Activated CD4-positive, alpha-beta memory T cell treated with anti-CD3 and anti-CD28 coated beads for 36 hours (primary cell): Measurements from ENCODE around the gene MYO15A. TPM values are rescaled to one million over a fixed set of nuclear protein-coding genes. Genes with fewer than 3 reads are reported as not detected.

Experiments used
- CTCF ChIA-PET: fragments of 350-600 bp; sonication (Branson Sonifier 250); formaldehyde crosslinking; loops from one replicate; lab custom pipeline; 2021; ENCODE audit warnings: antibody characterized with exemption, inconsistent platforms; lab: Charles Lee
- POLR2A ChIA-PET: fragments of 350-600 bp; sonication (Branson Sonifier 250); formaldehyde crosslinking; loops from one replicate; lab custom pipeline; 2021; ENCODE audit warnings: antibody characterized with exemption; lab: Charles Lee
- DNase-seq: peaks from one replicate; pipeline ENCODE4 v3.0.0-alpha.2; 2020
- H3K27ac Mint-ChIP-seq: one replicate; pipeline ENCODE4 v1.8.0; 2021; ENCODE audit warnings: mixed read lengths
- H3K27me3 Mint-ChIP-seq: one replicate; pipeline ENCODE4 v1.8.0; 2021; ENCODE audit warnings: mixed read lengths
- H3K36me3 Mint-ChIP-seq: one replicate; pipeline ENCODE4 v1.8.0; 2021; ENCODE audit warnings: mixed read lengths
- H3K4me1 Mint-ChIP-seq: one replicate; pipeline ENCODE4 v1.8.0; 2021; ENCODE audit warnings: low read depth, mixed read lengths
- H3K4me3 Mint-ChIP-seq: one replicate; pipeline ENCODE4 v1.8.0; 2021; ENCODE audit warnings: mild to moderate bottlenecking, mixed read lengths
- H3K9me3 Mint-ChIP-seq: one replicate; pipeline ENCODE4 v1.8.0; 2021; ENCODE audit warnings: mixed read lengths
- intact Hi-C: fragments of 100-400 bp; cut with micrococcal nuclease; formaldehyde crosslinking; loops from one replicate; pipeline ENCODE4 v1.15.1; 2023
- total RNA-seq, 2 experiments: library from RNA; stranded (reverse); gene quantifications; one replicate each; pipeline ENCODE4 v1.2.3, GENCODE V29; 2021

Gene MYO15A
- total RNA-seq, 2 experiments from 2014 or later = 0.78 to 1.3 TPM

GRCh38 chr17:18121144-18121910 lies 12.8 kb downstream of the MYO15A start:
- Mint-ChIP-seq H3K36me3 (no peaks in the 10 kb centered on the region), H3K27ac (no peak overlapping the region), H3K9me3 (peaks cover 8% of the 10 kb centered on the region), H3K4me3 (no peak overlapping the region), H3K27me3 (no peaks in the 10 kb centered on the region), H3K4me1 (no peaks in the 10 kb centered on the region)
- CTCF ChIA-PET = no interaction called here
- POLR2A ChIA-PET = no interaction called here
- intact Hi-C loops = no loop called here
- DNase-seq = no peak

- Mint-ChIP-seq H3K4me1 (no peaks in the 10 kb centered on the region), H3K27ac (no peak overlapping the region), H3K9me3 (peaks cover 8% of the 10 kb centered on the region), H3K4me3 (no peak overlapping the region), H3K27me3 (no peaks in the 10 kb centered on the region), H3K36me3 (no peaks in the 10 kb centered on the region)
- POLR2A ChIA-PET = no interaction called here
- DNase-seq = no peak
- intact Hi-C loops = no loop called here
- CTCF ChIA-PET = no interaction called here
Observed at GRCh38 chr17:18122990-18123753, 14.6 kb downstream of the MYO15A start.

GRCh38 chr17:18124345-18125126 lies 16.0 kb downstream of the MYO15A start:
- Mint-ChIP-seq H3K27me3 (no peaks in the 10 kb centered on the region), H3K9me3 (peaks cover 6% of the 10 kb centered on the region), H3K4me1 (no peaks in the 10 kb centered on the region), H3K27ac (no peak overlapping the region), H3K4me3 (no peak overlapping the region), H3K36me3 (no peaks in the 10 kb centered on the region)
- DNase-seq = no peak
- POLR2A ChIA-PET = no interaction called here
- intact Hi-C loops = no loop called here
- CTCF ChIA-PET = no interaction called here

GRCh38 chr17:18129041-18129502 lies 20.5 kb downstream of the MYO15A start:
- no peaks in the 10 kb centered on the region for H3K4me1 Mint-ChIP-seq
- no peak for DNase-seq
- no peak overlapping the region for H3K27ac Mint-ChIP-seq
- CTCF ChIA-PET = no interaction called here
- H3K36me3 Mint-ChIP-seq = no peaks in the 10 kb centered on the region
- no peak overlapping the region for H3K4me3 Mint-ChIP-seq
- POLR2A ChIA-PET = no interaction called here
- intact Hi-C loops = no loop called here
- H3K27me3 Mint-ChIP-seq = no peaks in the 10 kb centered on the region
- H3K9me3 Mint-ChIP-seq = no peaks in the 10 kb centered on the region

- Mint-ChIP-seq H3K27ac (no peak overlapping the region), H3K27me3 (no peaks in the 10 kb centered on the region), H3K36me3 (no peaks in the 10 kb centered on the region), H3K9me3 (no peaks in the 10 kb centered on the region), H3K4me1 (no peaks in the 10 kb centered on the region), H3K4me3 (no peak overlapping the region)
- intact Hi-C loops = no loop called here
- DNase-seq = no peak
- CTCF ChIA-PET = no interaction called here
- POLR2A ChIA-PET = no interaction called here
Observed at GRCh38 chr17:18132711-18133110, 24.2 kb downstream of the MYO15A start.

GRCh38 chr17:18136357-18136756 lies 27.8 kb downstream of the MYO15A start:
- CTCF ChIA-PET = no interaction called here
- intact Hi-C loops = no loop called here

GRCh38 chr17:18138065-18138749 lies 29.7 kb downstream of the MYO15A start:
- Mint-ChIP-seq H3K27me3 (no peaks in the 10 kb centered on the region), H3K4me1 (no peaks in the 10 kb centered on the region), H3K36me3 (no peaks in the 10 kb centered on the region), H3K9me3 (no peaks in the 10 kb centered on the region), H3K27ac (no peak overlapping the region), H3K4me3 (no peak overlapping the region)
- POLR2A ChIA-PET = interaction anchor here (0.6 kb wide), 1 partner anchor 78 kb away, joined by 3 read pairs; no protein-coding TSS in a partner anchor
- intact Hi-C loops = no loop called here
- CTCF ChIA-PET = interaction anchor here (1.1 to 10.4 kb wide), 2 partner anchors 9 to 48 kb away, joined by 3 to 140 read pairs; partner anchors contain the start of gene ALKBH5
- no peak for DNase-seq

More at GRCh38 chr17:18136357-18136756, 27.8 kb downstream of the MYO15A start:
- H3K9me3 Mint-ChIP-seq = no peaks in the 10 kb centered on the region
- no peak overlapping the region for H3K27ac Mint-ChIP-seq
- no peaks in the 10 kb centered on the region for H3K27me3 Mint-ChIP-seq
- H3K36me3 Mint-ChIP-seq = no peaks in the 10 kb centered on the region
- no peaks in the 10 kb centered on the region for H3K4me1 Mint-ChIP-seq
- DNase-seq = no peak
- POLR2A ChIA-PET = no interaction called here
- H3K4me3 Mint-ChIP-seq = no peak overlapping the region

- ChIA-PET POLR2A (no interaction called here), CTCF (interaction anchor here (1.1 to 10.4 kb wide), 2 partner anchors 8 to 47 kb away, joined by 3 to 140 read pairs; partner anchors contain the start of gene ALKBH5)
- H3K4me3 Mint-ChIP-seq = no peak overlapping the region
- H3K4me1 Mint-ChIP-seq = no peaks in the 10 kb centered on the region
- no peaks in the 10 kb centered on the region for H3K36me3 Mint-ChIP-seq
- DNase-seq = no peak
- intact Hi-C loops = no loop called here
- no peaks in the 10 kb centered on the region for H3K27me3 Mint-ChIP-seq
- no peak overlapping the region for H3K27ac Mint-ChIP-seq
- no peaks in the 10 kb centered on the region for H3K9me3 Mint-ChIP-seq
Observed at GRCh38 chr17:18139092-18139491, 30.5 kb downstream of the MYO15A start.

- no peaks in the 10 kb centered on the region for H3K9me3 Mint-ChIP-seq
- no peak overlapping the region for H3K27ac Mint-ChIP-seq
- ChIA-PET CTCF (interaction anchor here (0.9 to 10.4 kb wide), 3 partner anchors 8 to 91 kb away, joined by 3 to 140 read pairs (median 4); partner anchors contain the start of gene ALKBH5), POLR2A (no interaction called here)
- H3K4me1 Mint-ChIP-seq = no peaks in the 10 kb centered on the region
- H3K27me3 Mint-ChIP-seq = no peaks in the 10 kb centered on the region
- no peak overlapping the region for H3K4me3 Mint-ChIP-seq
- intact Hi-C loops = no loop called here
- H3K36me3 Mint-ChIP-seq = no peaks in the 10 kb centered on the region
- no peak for DNase-seq
Observed at GRCh38 chr17:18139498-18139897, 30.9 kb downstream of the MYO15A start.

- Mint-ChIP-seq H3K27me3 (no peaks in the 10 kb centered on the region), H3K4me1 (no peaks in the 10 kb centered on the region), H3K4me3 (no peak overlapping the region), H3K27ac (no peak overlapping the region), H3K9me3 (no peaks in the 10 kb centered on the region), H3K36me3 (no peaks in the 10 kb centered on the region)
- intact Hi-C loops = no loop called here
- no peak for DNase-seq
- ChIA-PET CTCF (interaction anchor here (0.9 to 10.4 kb wide), 5 partner anchors 13 to 90 kb away, joined by 3 to 140 read pairs (median 5); partner anchors contain the start of gene ALKBH5), POLR2A (no interaction called here)
Observed at GRCh38 chr17:18139949-18140348, 31.4 kb downstream of the MYO15A start.

- Mint-ChIP-seq H3K36me3 (no peaks in the 10 kb centered on the region), H3K27me3 (no peaks in the 10 kb centered on the region), H3K27ac (no peak overlapping the region), H3K4me3 (no peak overlapping the region), H3K4me1 (no peaks in the 10 kb centered on the region), H3K9me3 (no peaks in the 10 kb centered on the region)
- DNase-seq = no peak
- POLR2A ChIA-PET = no interaction called here
- intact Hi-C loops = loop anchor here (1.0 kb wide), 2 partner anchors 45 to 77 kb away; no protein-coding TSS in a partner anchor
- CTCF ChIA-PET = interaction anchor here (0.6 to 10.4 kb wide), 9 partner anchors 11 to 135 kb away, joined by 3 to 140 read pairs (median 5); partner anchors contain the start of gene ALKBH5
Observed at GRCh38 chr17:18140648-18141047, 32.1 kb downstream of the MYO15A start.
